PC-9 (cell line): ENCODE data around the gene CCDC154.

Experiments used
- CTCF ChIP-seq: fragments of 200-600 bp; sonication (generic); conservative IDR thresholded peaks from 2 replicates; pipeline ENCODE4 v1.6.1; 2017; ENCODE audit warnings: mixed run types, antibody characterized with exemption, mild to moderate bottlenecking, moderate library complexity
- EZH2 ChIP-seq: fragments of 200-600 bp; sonication (generic); IDR thresholded peaks from 2 replicates; pipeline ENCODE4 v1.8.0; 2017; ENCODE audit warnings: antibody characterized with exemption, low read depth

- TF ChIP-seq CTCF (no peak), EZH2 (no peak)
Measured at GRCh38 chr16:1472974-1473373, 28.6 kb upstream of the CCDC154 start.
